Mucosa of gallbladder (tissue), 1 donor: ENCODE measurements around the gene RANBP9. TPM values are rescaled to one million over a fixed set of nuclear protein-coding genes. Genes with fewer than 3 reads are reported as not detected.

ENCODE experiments used
- DNase-seq: peaks from one replicate; pipeline ENCODE4 v3.0.0-alpha.2; 2020; ENCODE audit warnings: low spot score
- total RNA-seq: library from RNA; stranded (reverse); gene quantifications from one replicate; pipeline ENCODE4 v1.2.1, GENCODE V29; 2021
- donor health status: DM: no; HTN: no; CAD: no.

RANBP9 gene
- total RNA-seq, 1 donor from 2014 or later: 43.6 TPM

DNA sequence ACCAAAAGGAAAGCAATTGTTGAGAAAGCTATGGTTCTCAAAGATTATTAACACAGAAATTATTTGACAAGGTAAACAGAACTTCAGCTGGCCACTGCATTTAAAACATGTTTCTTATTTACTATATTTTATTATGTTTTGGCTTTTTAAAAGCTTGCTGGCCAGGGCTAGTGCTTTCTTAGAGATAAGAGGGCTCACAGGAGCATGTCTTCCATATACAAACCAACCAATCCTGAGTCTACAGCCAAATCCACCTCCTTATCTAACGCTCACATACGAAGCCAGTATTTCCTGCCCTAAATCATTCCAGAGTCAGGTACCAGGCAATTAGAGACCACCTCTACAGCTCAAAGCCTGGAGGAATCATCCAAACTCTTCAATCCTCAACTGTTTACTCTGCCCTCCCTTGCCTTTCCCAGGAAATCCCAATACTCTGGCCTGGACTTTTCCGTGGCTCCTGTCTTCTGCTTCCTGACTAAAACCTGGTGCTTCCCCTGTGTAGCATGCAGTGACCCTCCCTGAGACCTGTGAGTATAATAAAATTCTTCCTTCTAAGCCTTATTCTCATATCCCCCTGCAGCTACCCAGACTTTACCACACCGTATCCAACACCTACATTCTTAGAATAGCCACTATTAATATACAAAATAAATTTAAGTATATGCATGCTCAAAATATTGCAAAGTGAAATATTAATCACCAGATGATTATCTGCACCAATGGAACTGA, 33.2 kb downstream of the RANBP9 start:
- no peak for DNase-seq

DNA sequence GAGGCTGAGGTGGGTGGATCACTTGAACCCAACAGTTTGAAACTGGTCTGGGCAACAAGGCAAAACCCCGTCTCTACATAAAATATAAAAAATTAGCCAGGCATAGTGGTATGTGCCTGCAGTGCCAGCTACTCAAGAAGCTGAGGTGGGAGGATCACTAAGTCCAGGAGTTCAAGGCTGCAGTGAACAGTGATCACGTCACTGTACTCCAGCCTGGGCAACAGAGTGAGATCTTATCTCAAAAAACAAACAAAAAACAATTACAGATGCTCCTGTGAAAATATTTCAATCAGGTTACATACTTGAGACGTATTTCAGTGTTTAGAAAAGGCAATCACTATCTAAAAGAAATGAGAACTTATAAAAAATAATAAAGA, 33.8 kb downstream of the RANBP9 start:
- no peak for DNase-seq

DNA sequence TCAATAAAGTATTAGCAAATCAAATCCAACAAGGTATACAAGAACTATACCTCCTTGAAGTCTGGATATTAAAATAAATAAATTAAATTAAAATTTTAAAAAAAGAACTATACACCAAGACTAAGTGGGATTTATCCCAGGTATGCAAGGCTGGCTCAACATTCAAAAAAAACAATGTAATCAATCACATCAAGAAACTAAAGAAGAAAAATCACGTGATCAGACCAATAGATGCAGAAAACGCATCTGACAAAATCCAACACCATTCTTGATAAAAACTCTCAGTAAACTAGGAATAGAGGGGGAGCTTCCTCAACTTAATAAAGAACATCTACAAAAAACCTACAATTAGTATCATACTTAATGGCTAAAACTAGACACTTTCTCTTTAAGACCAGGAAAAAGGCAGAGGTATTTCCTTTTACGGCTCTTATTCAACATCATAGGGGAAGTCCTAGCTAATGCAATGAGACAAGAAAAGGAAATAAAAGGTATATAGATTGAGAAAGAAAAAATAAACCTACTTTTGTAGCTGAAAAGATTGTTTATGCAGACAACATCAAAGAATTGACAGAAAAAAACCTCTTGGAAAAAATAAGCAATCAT, 35.0 kb downstream of the RANBP9 start:
- no peak for DNase-seq

DNA sequence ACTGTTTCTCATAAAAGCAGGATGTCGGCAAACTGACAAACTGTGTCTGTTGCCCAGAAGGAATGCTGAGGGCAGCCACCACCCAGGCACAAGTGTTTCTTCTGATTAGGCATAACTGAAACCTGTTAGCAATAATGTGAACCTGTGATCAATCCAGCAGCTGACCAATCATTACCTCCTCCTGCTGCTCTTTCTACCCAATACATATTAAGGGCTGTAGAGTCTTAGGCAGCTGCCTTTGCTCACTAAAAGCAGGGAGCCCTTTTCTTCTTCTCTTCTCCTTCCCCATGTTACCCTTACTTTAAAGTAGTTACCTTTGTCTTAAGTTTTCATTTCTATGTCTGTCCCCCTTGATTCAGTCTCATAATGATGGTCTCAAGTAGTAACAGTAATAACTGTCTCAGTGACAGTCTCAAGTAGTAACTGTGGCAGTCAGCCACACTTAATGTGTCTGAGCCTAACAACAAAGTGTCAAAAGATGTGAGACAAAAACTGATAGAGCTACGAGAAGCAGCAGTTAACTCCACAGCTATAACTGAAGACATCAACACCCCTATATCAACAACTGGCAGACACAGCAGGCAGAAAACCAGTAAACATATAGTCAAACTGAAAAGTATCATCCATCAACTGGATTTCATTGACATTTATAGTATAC, 37.0 kb downstream of the RANBP9 start:
- no peak for DNase-seq

DNA sequence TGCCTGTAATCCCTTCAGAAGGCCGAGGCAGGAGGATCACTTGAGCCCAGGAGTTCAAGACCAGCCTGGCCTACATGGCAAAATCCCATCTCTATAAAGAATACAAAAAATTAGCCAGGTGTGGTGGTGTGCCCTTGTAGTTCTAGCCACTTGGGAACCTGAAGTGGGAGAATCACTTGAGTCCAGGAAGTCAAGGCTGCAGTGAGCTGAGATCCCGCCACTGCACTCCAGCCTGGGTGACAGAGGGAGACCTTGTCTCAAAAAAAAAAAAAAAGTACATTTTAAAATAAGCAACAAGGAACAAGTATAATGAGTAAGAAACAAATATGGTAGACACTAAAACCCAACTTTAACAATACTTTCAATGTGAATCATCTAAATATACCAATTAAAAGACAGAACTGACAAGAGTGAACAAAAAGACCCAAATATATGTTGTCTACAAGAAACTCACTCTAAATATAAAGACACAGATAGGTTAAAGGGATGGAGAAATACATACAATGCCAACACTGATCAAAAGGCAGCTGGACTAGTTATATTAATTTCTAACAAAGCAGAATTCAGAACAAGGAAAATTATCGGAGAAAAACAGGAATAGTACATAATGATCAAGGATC, 37.7 kb downstream of the RANBP9 start:
- no peak for DNase-seq

DNA sequence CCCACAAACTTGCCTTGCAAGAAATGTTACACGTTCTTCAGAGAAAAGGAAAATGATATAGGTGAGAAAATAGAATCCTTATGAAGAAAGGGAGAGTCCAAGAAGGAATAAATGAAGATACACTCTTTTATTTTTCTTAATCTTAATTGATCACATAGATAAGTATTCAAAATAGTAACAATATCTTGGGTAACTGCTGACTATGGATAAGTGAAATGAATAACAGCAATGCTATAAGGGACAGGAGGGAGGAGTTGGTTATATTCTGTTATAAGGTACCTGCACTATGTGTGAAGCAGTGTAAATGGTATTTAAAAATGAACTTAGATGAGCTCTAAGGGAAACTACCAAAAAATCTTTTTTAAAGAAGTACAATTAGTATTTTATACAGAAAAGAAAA, 38.3 kb downstream of the RANBP9 start:
- DNase-seq: no peak

DNA sequence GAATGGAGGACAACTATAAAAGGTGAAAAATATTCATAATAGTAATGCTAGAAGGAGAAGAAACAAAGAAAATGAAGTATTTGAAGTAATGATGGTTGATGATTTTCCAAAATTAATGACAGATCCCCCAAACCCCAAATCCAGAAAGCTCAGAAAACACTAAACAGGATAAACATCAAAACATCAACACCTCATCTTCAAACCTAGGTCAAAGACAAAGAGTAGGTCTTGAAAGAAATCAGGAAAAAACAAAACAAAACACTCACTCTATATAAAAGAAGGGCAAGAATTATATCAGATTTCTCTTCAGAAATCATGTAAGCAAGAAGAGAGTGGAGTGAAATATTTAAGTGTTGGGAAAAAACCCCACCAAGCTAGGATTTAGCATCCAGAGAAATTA, 38.7 kb downstream of the RANBP9 start:
- DNase-seq: no peak

DNA sequence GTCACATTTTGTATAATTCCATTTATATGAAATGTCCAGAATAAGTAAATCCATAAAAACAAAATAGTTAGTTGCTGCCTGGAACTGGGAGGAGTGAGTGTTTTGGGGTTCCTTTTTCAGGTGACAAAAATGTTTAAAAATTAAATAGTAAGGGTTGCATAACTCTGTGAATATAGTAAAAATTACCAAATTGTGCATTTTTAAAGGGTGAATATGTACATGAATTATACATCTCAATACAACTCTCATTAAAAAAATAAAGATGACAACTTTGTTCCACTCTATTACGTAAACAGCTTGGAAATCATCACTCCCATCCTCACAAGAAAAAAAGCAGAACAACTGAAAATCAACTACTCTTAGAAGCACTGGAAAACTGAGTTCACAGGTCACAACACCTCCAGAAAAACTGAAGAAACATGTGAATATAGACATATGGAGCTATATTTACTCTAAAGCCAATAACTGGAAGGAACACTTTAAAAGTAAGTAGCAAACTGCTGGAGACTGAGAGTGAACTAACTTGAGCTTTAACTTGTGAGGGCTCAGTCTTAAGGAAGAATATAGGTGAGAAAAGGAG, 40.0 kb downstream of the RANBP9 start:
- DNase-seq: no peak

DNA sequence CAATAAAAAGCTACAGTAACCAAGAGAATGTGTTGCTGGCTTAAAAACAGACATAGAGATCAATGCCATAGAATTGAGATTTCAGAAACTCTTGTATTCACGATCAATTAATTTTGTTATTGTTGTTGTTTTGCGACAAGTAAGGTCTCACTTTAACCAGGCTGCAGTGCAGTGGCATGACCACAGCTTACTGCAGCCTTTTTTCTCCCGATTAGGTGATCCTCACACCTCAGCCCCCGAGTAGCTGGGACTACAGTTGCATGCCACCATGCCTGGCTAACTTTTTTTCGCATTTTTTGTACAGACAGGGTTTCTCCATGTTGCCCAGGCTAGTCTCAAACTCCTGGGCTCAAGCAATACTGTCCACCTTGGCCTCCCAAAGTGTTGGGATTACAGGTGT, 42.2 kb downstream of the RANBP9 start:
- no peak for DNase-seq

DNA sequence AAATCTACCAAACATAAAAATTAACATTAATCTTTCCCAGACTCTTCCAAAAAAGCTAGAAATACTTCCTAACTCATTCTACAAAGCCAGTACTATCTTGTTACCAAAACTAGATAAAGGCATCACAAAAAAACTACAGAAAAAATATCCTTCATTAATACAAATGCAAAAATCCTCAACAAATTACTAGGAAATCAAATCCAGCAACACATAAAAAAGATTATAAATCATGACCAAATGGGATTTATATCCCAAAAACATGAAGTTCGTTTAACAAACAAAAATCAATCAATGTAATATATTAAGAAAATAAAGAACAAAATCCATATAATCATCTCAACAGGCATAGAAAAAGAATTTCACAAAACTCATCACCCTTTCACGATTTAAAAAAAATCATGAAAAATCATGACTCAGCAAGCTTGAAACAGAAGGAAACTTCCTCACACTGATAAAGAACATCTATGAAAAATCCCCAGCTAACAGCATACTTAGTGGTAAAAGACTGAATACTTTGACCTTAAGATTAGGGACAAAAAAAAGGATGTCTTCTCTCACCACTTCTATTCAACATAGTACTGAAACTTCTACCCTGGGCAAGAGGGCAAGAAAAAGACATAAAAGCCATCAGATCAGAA, 43.2 kb downstream of the RANBP9 start:
- no peak for DNase-seq

DNA sequence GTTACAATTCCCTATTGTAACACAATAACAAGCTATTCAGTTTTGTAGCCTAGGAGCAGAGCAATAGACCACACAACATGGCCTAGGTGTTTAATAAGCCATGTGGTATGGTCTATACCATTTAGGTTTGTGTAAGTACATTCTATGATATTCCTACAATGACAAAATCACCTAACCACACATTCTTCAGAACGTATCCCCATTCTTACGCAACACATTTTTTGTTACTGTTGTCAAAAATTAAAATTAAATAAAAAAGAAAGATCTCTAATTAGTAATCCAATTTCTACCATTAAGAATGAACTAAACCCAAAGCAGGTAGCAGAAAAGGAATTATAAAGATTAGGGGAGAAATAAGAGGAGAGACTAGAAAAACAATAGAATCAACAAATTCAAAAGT, 44.0 kb downstream of the RANBP9 start:
- DNase-seq: no peak

DNA sequence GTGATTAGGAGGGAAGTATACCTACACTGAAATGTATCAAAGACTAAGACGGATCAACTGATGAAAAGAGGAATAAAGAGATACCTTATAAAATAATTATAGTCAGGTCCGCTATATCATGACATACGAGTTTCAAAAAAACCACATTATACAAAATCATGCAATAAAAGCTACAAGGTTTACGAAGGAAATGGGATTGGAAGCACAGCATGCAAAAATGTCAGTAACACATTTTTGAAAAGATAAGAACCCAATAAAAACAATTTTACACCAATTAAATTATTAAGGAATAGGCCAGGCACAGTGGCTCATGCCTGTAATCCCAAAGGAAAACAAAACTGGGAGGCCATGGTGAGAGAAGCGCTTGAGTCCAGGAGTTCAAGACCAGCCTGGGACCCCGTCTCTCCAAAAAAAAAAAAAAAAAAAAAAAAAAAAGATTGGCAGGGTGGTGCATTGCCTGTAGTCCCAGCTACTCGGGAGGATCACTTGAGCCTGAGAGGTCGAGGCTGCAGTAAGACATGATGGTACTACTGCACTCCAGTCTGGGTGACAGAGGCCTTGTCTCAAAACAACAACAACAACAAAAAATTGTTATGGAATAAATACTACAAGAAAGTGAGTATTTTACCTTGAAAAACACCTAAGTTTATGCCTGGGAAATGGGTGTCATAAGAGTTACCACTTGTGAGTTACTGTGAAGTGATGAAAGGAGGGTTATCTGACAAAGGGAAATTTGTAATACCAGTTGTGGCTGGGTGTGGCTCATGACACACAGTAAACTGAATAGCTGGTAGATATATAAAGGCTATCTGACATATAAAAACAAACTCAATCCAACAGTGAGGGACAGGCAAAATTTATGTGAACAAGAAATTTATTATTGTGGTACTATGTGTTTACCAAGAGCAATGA, 45.2 kb downstream of the RANBP9 start:
- DNase-seq: no peak

DNA sequence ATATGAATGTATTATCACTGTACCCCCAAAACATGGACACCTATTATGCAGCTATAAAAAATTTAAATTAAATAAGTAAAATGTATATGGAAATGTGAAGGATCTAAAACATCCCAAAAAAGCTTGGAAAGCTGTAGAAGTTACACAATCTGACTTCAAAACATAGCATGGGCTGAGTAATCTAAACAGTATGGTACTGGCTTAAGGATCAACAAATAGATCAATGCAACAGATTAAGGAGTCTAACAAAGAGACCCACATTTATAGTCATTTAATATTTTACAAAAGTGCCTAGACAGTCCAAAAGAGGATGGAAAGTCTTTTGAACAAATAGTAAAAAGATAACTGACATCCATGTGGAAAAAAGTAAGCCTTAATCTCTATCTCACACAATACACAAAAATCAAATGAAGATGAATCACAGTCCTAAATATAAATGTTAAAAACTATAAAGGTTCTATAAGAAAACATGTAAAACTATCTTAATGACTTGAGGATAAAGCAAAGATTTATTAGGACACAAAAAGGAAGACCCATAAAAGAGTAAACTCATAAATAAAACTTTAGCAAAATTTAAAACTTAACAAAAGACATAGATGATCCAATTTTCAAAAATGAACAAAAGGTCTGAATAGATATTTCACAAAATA, 46.8 kb downstream of the RANBP9 start:
- DNase-seq: no peak

DNA sequence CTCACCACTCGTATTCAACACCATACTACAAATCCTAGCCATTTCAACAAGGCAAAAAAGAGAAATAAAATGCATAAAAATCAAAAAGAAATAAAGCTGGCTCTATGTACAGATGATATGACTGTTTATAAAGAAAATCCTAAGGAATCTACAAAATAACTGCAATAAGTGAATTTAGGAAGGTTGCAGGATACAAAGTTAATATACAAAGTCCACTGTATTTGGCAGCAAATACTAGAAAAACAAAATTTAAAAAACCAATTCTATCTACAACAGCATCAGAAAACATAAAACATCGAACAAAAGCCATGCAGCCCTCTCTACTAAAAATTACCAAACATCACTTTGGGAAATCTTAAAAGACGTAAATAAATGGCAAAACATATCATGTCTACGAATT, 47.6 kb downstream of the RANBP9 start:
- no peak for DNase-seq

DNA sequence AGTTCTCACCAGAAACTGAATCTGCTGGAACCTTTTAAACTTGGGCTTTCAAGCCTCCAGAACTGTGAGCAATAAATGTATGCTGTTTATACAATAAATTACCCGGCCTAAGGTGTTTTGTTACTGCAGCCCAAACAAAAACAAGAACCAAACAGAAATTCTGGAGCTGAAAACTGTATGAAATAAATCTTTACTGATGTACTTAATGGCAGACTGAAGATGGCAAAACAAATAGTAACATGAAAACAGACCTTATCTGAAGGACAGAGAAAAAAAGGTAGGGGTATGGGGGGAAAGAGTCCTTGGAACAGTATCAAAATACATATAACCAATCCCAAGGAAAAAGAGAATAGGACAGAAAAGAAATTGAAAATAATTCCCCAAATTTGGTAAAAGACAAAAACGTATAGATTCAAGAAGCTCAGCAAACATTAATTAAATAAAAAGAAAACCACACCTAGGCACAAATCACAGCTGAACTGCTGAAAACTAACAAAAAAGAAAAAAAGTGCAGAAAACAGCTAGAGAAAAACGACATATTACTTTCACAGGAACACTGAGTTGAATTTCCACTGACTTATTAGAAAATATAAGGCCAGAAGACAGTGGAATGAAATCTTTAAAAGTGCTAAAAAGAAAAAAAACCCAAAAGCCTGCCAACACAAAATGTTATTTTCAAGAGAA, 48.8 kb downstream of the RANBP9 start:
- DNase-seq: no peak

DNA sequence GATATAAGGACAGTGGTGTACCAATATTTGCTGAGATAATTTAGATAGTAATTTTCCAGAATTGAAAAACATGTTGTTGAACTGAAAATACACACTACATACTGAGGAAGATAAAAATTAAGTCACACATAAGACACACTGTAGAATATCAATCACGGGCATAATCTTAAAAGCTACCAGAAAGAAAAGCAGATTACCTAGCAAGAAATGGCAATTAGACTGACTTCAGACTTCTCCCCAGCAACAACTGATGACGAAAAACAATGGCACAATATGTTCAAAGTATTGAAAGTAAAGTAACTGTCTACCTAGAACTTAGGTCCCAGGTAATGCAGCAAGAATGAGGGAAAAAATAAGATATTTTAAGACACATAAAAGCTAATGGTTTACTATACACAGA, 50.0 kb downstream of the RANBP9 start:
- DNase-seq: no peak

DNA sequence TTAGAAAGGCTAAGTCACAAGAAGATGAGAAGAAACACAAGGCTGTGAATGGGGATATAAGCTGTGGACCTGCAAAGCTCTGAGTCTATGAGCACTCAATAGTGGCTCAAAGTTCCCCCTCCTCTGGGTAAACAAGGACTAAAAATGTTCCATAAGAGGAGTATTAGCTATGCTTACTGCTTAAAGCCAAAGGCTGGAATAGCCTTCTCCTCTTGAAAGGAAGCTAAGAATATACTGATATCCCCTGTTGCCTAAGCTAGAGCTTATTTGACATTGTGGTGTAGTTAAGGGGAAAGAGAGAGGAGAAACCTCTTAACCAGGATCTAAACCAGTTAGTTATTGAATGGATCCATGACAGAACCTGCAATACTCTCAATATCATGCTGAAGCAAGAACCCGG, 50.7 kb downstream of the RANBP9 start:
- no peak for DNase-seq

DNA sequence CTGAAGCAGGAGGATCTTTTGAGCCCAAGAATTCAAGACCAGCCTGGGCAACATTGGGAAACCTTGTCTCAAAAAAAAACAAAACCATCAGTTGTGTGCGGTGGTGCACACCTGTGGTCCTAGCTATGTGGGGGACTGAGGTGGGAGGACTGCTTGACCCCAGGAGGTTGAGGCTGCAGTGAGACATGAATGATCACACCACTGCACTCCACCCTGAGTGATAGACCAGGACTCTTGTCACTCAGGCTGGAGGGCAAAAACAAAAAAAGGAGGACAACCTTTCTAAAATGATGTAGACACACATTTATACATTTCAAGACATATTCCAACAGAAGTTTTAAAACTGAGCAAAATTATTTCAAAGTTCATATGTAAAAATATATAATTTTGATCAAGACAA, 51.4 kb downstream of the RANBP9 start:
- DNase-seq: no peak

DNA sequence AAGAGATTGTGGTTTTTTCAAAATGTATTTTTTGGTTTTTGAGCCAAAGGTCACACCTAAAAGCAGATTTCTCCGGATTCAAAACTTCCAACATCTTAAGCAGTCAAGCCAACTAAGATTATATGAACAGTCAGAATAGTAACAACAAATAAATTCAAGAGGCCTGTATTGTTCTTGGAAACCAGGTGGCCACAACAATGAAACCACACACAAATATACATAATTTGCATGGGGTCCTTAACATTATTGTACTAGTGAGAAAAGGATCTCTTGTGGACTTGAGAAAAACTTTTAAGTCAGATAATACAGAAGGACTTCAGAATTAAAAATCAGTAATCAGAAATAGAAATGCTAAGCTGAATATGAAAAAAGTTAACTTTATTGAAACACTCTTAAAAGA, 55.9 kb downstream of the RANBP9 start:
- DNase-seq: no peak

DNA sequence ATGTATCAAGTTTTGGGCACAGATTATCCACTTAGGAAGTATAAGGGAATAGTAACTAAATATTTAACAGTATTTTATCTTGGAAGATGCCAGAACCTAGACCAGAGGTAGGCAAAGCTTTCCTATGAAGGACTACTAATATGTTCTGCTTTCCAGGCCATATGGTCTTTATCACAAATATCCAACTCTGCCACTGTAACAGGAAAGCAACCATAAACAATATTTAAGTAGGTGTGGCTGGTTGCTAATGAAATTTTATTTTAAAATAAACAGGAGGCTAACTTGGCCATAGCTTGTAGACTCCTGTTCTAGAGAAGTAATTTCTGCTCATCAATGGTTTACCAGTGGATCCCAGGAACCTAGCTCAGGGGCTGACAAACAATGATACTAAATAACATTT, 57.1 kb downstream of the RANBP9 start:
- DNase-seq: no peak
